Measurements from ENCODE around the gene SERTAD4.

DNA sequence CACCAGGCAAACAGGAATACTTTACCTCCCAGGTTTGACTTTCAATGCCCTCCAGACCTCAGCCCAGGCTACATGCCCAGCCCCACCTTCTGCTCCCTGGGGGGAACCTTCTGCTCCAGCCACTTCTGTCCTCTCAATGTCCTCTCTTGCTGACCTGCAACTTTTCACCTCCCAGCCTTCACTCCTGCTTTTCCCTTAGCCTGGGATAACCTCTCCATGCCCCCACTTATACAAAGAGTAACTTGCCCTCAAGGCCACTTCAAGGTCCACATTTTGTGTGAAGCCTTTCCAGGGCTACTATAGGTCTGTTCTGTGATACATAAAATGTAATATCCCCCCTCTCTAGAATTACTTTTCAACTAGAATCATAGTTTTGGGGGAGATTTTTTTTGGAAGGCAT is 21.7 kb downstream of the SERTAD4 start:
- TF ChIP-seq, protein P1, sequence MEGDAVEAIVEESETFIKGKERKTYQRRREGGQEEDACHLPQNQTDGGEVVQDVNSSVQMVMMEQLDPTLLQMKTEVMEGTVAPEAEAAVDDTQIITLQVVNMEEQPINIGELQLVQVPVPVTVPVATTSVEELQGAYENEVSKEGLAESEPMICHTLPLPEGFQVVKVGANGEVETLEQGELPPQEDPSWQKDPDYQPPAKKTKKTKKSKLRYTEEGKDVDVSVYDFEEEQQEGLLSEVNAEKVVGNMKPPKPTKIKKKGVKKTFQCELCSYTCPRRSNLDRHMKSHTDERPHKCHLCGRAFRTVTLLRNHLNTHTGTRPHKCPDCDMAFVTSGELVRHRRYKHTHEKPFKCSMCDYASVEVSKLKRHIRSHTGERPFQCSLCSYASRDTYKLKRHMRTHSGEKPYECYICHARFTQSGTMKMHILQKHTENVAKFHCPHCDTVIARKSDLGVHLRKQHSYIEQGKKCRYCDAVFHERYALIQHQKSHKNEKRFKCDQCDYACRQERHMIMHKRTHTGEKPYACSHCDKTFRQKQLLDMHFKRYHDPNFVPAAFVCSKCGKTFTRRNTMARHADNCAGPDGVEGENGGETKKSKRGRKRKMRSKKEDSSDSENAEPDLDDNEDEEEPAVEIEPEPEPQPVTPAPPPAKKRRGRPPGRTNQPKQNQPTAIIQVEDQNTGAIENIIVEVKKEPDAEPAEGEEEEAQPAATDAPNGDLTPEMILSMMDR (conservative IDR thresholded peaks at IDR 0.05 in 1 of 2, IDR thresholded peaks at IDR 0.05 in 1 of 2; ENCODE audit: low read depth in 1 of 2, low read length in 2 of 2): no peak
- TF ChIP-seq EZH2 (IDR thresholded peaks at IDR 0.05; ENCODE audit: low read length, missing control alignments): no peak
